WTC11 (cell line): ENCODE results near the gene SENP8. TPM values are rescaled to one million over a fixed set of nuclear protein-coding genes. Genes with fewer than 3 reads are reported as not detected.
"Not testable (repeated sequence)": the region's sequence is repeated elsewhere in the genome, so short reads cannot be mapped to it uniquely, and the experiment has no call there.

Experiments used
- ATAC-seq: fragments of 200-7000 bp; cut with Tn5 transposase; 2 replicates; pipeline ENCODE4 v1.10.0; 2021; ENCODE audit warnings: mild to moderate bottlenecking, moderate library complexity
- CTCF ChIA-PET: fragments of 300-600 bp; sonication (Branson Sonifier 250); formaldehyde crosslinking; loops from one replicate; lab custom pipeline; 2021; ENCODE audit warnings: antibody characterized with exemption; lab: Charles Lee
- POLR2A ChIA-PET: fragments of 350-600 bp; sonication (Branson Sonifier 250); formaldehyde crosslinking; loops from one replicate; lab custom pipeline; 2021; ENCODE audit warnings: antibody characterized with exemption; lab: Charles Lee
- DNase-seq: peaks from one replicate; pipeline ENCODE4 v3.0.0; 2021; ENCODE audit warnings: low spot score
- H3K27ac Mint-ChIP-seq: 2 replicates; pipeline ENCODE4 v1.8.0; 2021; ENCODE audit warnings: mixed read lengths
- H3K27me3 Mint-ChIP-seq: 2 replicates; pipeline ENCODE4 v1.8.0; 2021; ENCODE audit warnings: low read depth, mild to moderate bottlenecking, moderate library complexity, mixed read lengths
- H3K36me3 Mint-ChIP-seq: 2 replicates; pipeline ENCODE4 v1.8.0; 2021; ENCODE audit warnings: mixed read lengths
- H3K4me1 Mint-ChIP-seq: 2 replicates; pipeline ENCODE4 v1.8.0; 2022; ENCODE audit warnings: mixed read lengths
- H3K4me3 Mint-ChIP-seq: 2 replicates; pipeline ENCODE4 v1.8.0; 2021; ENCODE audit warnings: mild to moderate bottlenecking, moderate library complexity, mixed read lengths
- H3K9me3 Mint-ChIP-seq: 2 replicates; pipeline ENCODE4 v1.8.0; 2021; ENCODE audit warnings: mixed read lengths
- CREM ChIP-seq: sonication (generic); formaldehyde crosslinking; IDR thresholded peaks from 2 replicates; pipeline ENCODE4 v1.8.1; 2022; ENCODE audit warnings: mild to moderate bottlenecking, missing genetic modification reagents, moderate library complexity
- FOXP1 ChIP-seq: sonication (generic); formaldehyde crosslinking; IDR thresholded peaks from 2 replicates; pipeline ENCODE4 v1.8.0; 2022; ENCODE audit warnings: missing genetic modification reagents, mild to moderate bottlenecking, moderate library complexity, borderline replicate concordance
- JUN ChIP-seq: sonication (generic); formaldehyde crosslinking; IDR thresholded peaks from 2 replicates; pipeline ENCODE4 v1.8.0; 2023; ENCODE audit warnings: mild to moderate bottlenecking, missing genetic modification reagents
- NFATC4 ChIP-seq: fragments of 250-450 bp; sonication (Bioruptor Pico); IDR thresholded peaks from 2 replicates; pipeline ENCODE4 v1.9.0; 2021; ENCODE audit warnings: mild to moderate bottlenecking
- NFE2L1 ChIP-seq: sonication (generic); formaldehyde crosslinking; IDR thresholded peaks from 2 replicates; pipeline ENCODE4 v1.8.1; 2023; ENCODE audit warnings: missing genetic modification reagents
- PRRX2 ChIP-seq: fragments of 250-450 bp; sonication (Bioruptor Pico); IDR thresholded peaks from 2 replicates; pipeline ENCODE4 v1.8.0; 2021; ENCODE audit warnings: mild to moderate bottlenecking
- SMAD3 ChIP-seq: sonication (generic); formaldehyde crosslinking; IDR thresholded peaks from 2 replicates; pipeline ENCODE4 v1.8.0; 2022; ENCODE audit warnings: missing genetic modification reagents, mild to moderate bottlenecking, borderline replicate concordance
- ZNF121 ChIP-seq: sonication (generic); formaldehyde crosslinking; IDR thresholded peaks from 2 replicates; pipeline ENCODE4 v1.8.0; 2023; ENCODE audit warnings: missing genetic modification reagents
- ZNF396 ChIP-seq: fragments of 250-450 bp; sonication (Bioruptor Pico); IDR thresholded peaks from 2 replicates; pipeline ENCODE4 v1.8.0; 2021; ENCODE audit warnings: mild to moderate bottlenecking, moderate library complexity, borderline replicate concordance
- ZNF671 ChIP-seq: fragments of 250-450 bp; sonication (Bioruptor Pico); IDR thresholded peaks from 2 replicates; pipeline ENCODE4 v1.8.0; 2021; ENCODE audit warnings: mild to moderate bottlenecking
- total RNA-seq: library from RNA; stranded (reverse); gene quantifications from 3 replicates; pipeline ENCODE4 v1.2.3, GENCODE V29; 2021
- TF ChIP-seq, protein P1 (sequence below): sonication (generic); formaldehyde crosslinking; IDR thresholded peaks from 2 replicates; pipeline ENCODE4 v1.8.1; 2023; ENCODE audit warnings: mild to moderate bottlenecking, missing genetic modification reagents, borderline replicate concordance
- TF ChIP-seq, protein P2 (sequence below): sonication (generic); formaldehyde crosslinking; IDR thresholded peaks from 2 replicates; pipeline ENCODE4 v1.8.1; 2022; ENCODE audit warnings: low read depth, mild to moderate bottlenecking, moderate library complexity, missing genetic modification reagents, borderline replicate concordance
- TF ChIP-seq, protein P3 (sequence below): sonication (generic); formaldehyde crosslinking; IDR thresholded peaks from 2 replicates; pipeline ENCODE4 v1.8.0; 2023; ENCODE audit warnings: mild to moderate bottlenecking, missing genetic modification reagents
- TF ChIP-seq, protein P4 (sequence below): fragments of 250-450 bp; sonication (Bioruptor Pico); IDR thresholded peaks from 2 replicates; pipeline ENCODE4 v1.9.0; 2021; ENCODE audit warnings: moderate library complexity, mild to moderate bottlenecking, inconsistent platforms, borderline replicate concordance

SENP8 gene
- total RNA-seq, 1 experiment from 2014 or later, result 6.3 TPM

DNA sequence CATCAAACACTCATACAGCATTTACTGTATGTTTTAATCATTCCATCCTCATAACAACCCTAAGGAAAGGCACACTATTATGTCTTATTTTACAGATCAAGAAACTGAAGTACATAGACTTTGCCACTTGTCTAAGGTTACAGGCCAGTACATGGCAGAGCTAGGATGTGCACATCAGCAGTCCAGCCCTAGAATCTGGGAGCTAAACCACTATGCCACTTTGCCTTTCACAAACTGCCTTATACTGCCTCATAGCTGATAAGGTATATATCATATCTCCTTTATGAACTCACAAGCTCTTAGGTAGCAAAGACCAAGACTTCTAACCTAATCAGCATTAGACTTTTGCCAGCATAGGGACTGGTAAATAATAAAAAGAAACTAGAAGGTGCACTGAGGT lies 49.3 kb upstream of the SENP8 start:
- DNase-seq (no peak), ATAC-seq (no peak)
- Mint-ChIP-seq H3K4me3 (no peak overlapping the region), H3K27me3 (no peaks in the 10 kb centered on the region), H3K4me1 (peaks cover 2% of the 10 kb centered on the region; the same call in 1 of the 2 replicates), H3K9me3 (no peaks in the 10 kb centered on the region), H3K27ac (no peak overlapping the region), H3K36me3 (no peaks in the 10 kb centered on the region)
- ChIA-PET POLR2A (no interaction called here), CTCF (interaction anchor here (0.6 kb wide), 1 partner anchor 39 kb away, joined by 3 read pairs; no protein-coding TSS in a partner anchor)
- TF ChIP-seq CREM (no peak), FOXP1 (no peak), ZNF671 (CRISPR knock-in tag) (no peak), NFE2L1 (CRISPR knock-in tag) (no peak)
- TF ChIP-seq, protein P1, sequence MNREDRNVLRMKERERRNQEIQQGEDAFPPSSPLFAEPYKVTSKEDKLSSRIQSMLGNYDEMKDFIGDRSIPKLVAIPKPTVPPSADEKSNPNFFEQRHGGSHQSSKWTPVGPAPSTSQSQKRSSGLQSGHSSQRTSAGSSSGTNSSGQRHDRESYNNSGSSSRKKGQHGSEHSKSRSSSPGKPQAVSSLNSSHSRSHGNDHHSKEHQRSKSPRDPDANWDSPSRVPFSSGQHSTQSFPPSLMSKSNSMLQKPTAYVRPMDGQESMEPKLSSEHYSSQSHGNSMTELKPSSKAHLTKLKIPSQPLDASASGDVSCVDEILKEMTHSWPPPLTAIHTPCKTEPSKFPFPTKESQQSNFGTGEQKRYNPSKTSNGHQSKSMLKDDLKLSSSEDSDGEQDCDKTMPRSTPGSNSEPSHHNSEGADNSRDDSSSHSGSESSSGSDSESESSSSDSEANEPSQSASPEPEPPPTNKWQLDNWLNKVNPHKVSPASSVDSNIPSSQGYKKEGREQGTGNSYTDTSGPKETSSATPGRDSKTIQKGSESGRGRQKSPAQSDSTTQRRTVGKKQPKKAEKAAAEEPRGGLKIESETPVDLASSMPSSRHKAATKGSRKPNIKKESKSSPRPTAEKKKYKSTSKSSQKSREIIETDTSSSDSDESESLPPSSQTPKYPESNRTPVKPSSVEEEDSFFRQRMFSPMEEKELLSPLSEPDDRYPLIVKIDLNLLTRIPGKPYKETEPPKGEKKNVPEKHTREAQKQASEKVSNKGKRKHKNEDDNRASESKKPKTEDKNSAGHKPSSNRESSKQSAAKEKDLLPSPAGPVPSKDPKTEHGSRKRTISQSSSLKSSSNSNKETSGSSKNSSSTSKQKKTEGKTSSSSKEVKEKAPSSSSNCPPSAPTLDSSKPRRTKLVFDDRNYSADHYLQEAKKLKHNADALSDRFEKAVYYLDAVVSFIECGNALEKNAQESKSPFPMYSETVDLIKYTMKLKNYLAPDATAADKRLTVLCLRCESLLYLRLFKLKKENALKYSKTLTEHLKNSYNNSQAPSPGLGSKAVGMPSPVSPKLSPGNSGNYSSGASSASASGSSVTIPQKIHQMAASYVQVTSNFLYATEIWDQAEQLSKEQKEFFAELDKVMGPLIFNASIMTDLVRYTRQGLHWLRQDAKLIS (CRISPR knock-in tag), result no peak

DNA sequence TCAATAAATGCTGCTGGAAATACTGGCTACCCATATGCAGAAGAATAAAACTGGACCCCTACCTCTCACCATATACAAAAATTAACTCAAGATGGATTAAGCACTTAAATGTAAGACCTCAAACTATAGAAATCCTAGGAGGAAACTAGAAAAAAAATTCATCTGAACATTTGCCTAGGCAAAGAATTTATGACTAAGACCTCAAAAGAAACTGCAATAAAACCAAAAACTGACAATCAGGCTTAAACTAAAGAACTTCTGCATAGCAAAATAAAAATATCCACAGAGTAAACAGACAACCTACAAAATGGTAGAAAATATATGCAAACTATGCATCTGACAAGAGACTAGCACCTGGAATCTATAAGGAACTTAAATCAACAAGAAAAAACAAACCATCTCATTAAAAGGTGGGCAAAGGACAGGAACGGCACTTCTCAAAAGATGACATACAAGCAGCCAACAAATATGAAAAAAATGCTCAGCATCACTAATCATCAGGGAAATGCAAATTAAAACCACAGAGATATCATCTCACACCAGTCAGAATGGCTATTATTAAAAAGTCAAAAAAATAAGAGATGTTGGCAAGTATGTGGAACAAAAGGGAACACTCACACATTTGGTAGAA lies 47.3 kb upstream of the SENP8 start:
- TF ChIP-seq ZNF396 (CRISPR knock-in tag) (no peak), SMAD3 (CRISPR knock-in tag) (no peak), PRRX2 (CRISPR knock-in tag) (no peak)
- TF ChIP-seq, protein P2, sequence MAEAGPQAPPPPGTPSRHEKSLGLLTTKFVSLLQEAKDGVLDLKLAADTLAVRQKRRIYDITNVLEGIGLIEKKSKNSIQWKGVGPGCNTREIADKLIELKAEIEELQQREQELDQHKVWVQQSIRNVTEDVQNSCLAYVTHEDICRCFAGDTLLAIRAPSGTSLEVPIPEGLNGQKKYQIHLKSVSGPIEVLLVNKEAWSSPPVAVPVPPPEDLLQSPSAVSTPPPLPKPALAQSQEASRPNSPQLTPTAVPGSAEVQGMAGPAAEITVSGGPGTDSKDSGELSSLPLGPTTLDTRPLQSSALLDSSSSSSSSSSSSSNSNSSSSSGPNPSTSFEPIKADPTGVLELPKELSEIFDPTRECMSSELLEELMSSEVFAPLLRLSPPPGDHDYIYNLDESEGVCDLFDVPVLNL (CRISPR knock-in tag), result no peak
- Mint-ChIP-seq H3K4me1 (peaks cover 2% of the 10 kb centered on the region; the same call in 1 of the 2 replicates), H3K9me3 (no peaks in the 10 kb centered on the region), H3K27ac (no peak overlapping the region), H3K36me3 (no peaks in the 10 kb centered on the region), H3K4me3 (no peak overlapping the region), H3K27me3 (no peaks in the 10 kb centered on the region)
- ChIA-PET CTCF (no interaction called here), POLR2A (no interaction called here)
- DNase-seq (no peak), ATAC-seq (no peak)

DNA sequence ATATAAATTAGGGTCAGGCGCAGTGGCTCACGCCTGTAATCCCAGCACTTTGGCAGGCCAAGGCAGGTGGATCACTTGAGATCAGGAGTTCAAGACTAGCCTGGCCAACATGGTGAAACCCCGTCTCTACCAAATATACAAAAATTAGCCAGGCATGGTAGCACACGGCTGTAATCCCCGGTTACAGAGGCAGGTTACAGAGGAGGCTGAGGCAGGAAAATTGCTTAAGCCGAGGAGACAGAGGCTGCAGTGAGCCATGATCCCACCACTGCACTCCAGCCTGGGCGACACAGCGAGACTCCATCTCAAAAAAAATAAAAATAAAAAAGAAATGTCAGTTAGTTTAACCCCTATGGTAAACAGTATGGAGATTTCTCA lies 46.8 kb upstream of the SENP8 start:
- H3K9me3 Mint-ChIP-seq, H3K4me1 Mint-ChIP-seq, H3K27ac Mint-ChIP-seq, CTCF ChIA-PET, POLR2A ChIA-PET, H3K4me3 Mint-ChIP-seq, DNase-seq, ATAC-seq, H3K27me3 Mint-ChIP-seq, H3K36me3 Mint-ChIP-seq: not testable (repeated sequence)

DNA sequence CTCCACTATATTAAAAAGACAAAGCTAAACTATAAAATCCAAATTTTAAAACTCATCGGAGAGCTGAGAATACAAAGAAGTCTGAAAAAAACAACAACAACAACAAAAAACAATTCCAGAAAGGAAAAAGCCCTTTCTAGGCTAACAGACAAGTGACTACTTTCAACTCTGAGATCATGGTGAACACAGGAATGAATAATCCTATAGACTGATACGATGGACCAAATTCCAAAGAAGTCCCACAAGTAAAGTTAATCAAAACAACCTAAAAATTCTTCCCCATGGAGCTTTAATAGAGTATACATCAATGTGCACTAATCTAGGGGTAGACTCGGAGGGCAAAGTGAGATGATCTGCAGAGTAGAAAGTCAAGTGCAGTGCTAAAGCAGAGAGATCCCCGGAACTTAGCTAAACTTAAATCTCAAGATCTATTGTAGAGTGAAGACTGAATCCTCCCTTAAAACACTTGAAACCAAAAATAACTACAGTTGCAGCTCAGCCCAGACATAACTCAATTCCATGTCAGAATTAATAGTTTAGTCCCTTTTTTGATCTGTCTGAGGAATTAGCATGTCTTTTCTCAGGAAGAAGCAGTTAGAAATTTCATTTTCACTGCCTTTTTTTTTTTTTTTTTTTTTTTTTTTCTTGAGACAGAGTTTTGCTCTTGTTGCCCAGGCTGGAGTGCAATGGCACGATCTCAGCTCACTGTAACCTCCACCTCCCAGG lies 43.7 kb upstream of the SENP8 start:
- CTCF ChIA-PET, result interaction anchor here (0.6 to 1.1 kb wide), 5 partner anchors 10 to 103 kb away, joined by 3 to 6 read pairs (median 4); partner anchors contain the start of genes MYO9A and SENP8
- ATAC-seq, result no peak
- TF ChIP-seq NFATC4 (CRISPR knock-in tag) (no peak), ZNF121 (CRISPR knock-in tag) (no peak), JUN (CRISPR knock-in tag) (no peak)
- TF ChIP-seq, protein P3, sequence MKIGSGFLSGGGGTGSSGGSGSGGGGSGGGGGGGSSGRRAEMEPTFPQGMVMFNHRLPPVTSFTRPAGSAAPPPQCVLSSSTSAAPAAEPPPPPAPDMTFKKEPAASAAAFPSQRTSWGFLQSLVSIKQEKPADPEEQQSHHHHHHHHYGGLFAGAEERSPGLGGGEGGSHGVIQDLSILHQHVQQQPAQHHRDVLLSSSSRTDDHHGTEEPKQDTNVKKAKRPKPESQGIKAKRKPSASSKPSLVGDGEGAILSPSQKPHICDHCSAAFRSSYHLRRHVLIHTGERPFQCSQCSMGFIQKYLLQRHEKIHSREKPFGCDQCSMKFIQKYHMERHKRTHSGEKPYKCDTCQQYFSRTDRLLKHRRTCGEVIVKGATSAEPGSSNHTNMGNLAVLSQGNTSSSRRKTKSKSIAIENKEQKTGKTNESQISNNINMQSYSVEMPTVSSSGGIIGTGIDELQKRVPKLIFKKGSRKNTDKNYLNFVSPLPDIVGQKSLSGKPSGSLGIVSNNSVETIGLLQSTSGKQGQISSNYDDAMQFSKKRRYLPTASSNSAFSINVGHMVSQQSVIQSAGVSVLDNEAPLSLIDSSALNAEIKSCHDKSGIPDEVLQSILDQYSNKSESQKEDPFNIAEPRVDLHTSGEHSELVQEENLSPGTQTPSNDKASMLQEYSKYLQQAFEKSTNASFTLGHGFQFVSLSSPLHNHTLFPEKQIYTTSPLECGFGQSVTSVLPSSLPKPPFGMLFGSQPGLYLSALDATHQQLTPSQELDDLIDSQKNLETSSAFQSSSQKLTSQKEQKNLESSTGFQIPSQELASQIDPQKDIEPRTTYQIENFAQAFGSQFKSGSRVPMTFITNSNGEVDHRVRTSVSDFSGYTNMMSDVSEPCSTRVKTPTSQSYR (CRISPR knock-in tag), result no peak
- TF ChIP-seq, protein P1 (CRISPR knock-in tag), result no peak
- TF ChIP-seq, protein P4, sequence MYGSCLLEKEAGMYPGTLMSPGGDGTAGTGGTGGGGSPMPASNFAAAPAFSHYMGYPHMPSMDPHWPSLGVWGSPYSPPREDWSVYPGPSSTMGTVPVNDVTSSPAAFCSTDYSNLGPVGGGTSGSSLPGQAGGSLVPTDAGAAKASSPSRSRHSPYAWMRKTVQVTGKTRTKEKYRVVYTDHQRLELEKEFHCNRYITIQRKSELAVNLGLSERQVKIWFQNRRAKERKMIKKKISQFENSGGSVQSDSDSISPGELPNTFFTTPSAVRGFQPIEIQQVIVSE (CRISPR knock-in tag), result no peak

More for the DNA sequence above, 43.7 kb upstream of the SENP8 start:
- DNase-seq, result no peak
- Mint-ChIP-seq H3K9me3 (no peaks in the 10 kb centered on the region), H3K27me3 (no peaks in the 10 kb centered on the region), H3K36me3 (no peaks in the 10 kb centered on the region), H3K27ac (no peak overlapping the region), H3K4me3 (no peak overlapping the region), H3K4me1 (0 out of 2 replicates have a peak, but pooled peaks cover 2% of the 10 kb centered on the region)
- POLR2A ChIA-PET, result no interaction called here
